ENCODE results near the gene HAND2.

HAND2 gene

DNA sequence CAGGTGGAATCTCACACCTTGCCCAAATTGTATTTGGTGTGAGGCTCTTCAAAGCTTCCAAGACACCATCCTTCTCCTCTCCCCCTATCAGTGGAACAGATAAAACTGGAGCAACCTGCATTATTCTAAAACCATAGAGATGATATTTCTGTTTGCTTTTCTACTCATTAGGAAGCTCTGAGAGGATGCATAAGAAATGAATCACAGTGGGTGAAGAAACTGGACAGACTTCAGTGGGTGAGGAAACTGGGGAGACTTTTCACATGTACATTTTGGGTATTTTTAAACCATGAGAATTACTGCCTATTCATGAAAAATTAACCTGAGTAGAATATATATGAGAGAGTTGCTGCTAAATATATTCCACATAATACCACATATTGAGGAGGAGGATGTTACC lies 16.4 kb downstream of the HAND2 start:
- no peaks in the 10 kb centered on the region for H3K36me3 ChIP-seq (ENCODE audit: low read depth)
- H3K9me3 ChIP-seq (ENCODE audit: severe bottlenecking) = no peaks in the 10 kb centered on the region
- H3K4me3 ChIP-seq (ENCODE audit: severe bottlenecking) = no peak overlapping the region
- peaks cover 86% of the 10 kb centered on the region for H3K27me3 ChIP-seq (ENCODE audit: insufficient read depth, poor library complexity, severe bottlenecking)
- 0 out of 3 replicates have a peak, but pooled peaks have one; percentile 19 for ATAC-seq (ENCODE audit: low read depth)
- no peaks in the 10 kb centered on the region for H3K4me1 ChIP-seq (ENCODE audit: insufficient read depth, poor library complexity, severe bottlenecking)
- no peak for DNase-seq (ENCODE audit: low spot score)
- TF ChIP-seq, protein P1, sequence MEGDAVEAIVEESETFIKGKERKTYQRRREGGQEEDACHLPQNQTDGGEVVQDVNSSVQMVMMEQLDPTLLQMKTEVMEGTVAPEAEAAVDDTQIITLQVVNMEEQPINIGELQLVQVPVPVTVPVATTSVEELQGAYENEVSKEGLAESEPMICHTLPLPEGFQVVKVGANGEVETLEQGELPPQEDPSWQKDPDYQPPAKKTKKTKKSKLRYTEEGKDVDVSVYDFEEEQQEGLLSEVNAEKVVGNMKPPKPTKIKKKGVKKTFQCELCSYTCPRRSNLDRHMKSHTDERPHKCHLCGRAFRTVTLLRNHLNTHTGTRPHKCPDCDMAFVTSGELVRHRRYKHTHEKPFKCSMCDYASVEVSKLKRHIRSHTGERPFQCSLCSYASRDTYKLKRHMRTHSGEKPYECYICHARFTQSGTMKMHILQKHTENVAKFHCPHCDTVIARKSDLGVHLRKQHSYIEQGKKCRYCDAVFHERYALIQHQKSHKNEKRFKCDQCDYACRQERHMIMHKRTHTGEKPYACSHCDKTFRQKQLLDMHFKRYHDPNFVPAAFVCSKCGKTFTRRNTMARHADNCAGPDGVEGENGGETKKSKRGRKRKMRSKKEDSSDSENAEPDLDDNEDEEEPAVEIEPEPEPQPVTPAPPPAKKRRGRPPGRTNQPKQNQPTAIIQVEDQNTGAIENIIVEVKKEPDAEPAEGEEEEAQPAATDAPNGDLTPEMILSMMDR (IDR thresholded peaks at IDR 0.05; ENCODE audit: poor library complexity, severe bottlenecking) = no peak
- no peak overlapping the region for H3K27ac ChIP-seq (ENCODE audit: poor library complexity, severe bottlenecking)

GRCh38 chr4:173511787-173512361 lies 18.2 kb downstream of the HAND2 start:
- Histone ChIP-seq H3K4me1 (ENCODE audit: insufficient read depth, poor library complexity, severe bottlenecking) (no peaks in the 10 kb centered on the region), H3K9me3 (ENCODE audit: severe bottlenecking) (no peaks in the 10 kb centered on the region), H3K4me3 (ENCODE audit: severe bottlenecking) (no peak overlapping the region), H3K27me3 (ENCODE audit: insufficient read depth, poor library complexity, severe bottlenecking) (peaks cover 68% of the 10 kb centered on the region), H3K36me3 (ENCODE audit: low read depth) (no peaks in the 10 kb centered on the region), H3K27ac (ENCODE audit: poor library complexity, severe bottlenecking) (no peak overlapping the region)
- ATAC-seq (ENCODE audit: low read depth) (no peak), DNase-seq (ENCODE audit: low spot score) (no peak)
- TF ChIP-seq, protein P1 (IDR thresholded peaks at IDR 0.05; ENCODE audit: poor library complexity, severe bottlenecking) = no peak

DNA sequence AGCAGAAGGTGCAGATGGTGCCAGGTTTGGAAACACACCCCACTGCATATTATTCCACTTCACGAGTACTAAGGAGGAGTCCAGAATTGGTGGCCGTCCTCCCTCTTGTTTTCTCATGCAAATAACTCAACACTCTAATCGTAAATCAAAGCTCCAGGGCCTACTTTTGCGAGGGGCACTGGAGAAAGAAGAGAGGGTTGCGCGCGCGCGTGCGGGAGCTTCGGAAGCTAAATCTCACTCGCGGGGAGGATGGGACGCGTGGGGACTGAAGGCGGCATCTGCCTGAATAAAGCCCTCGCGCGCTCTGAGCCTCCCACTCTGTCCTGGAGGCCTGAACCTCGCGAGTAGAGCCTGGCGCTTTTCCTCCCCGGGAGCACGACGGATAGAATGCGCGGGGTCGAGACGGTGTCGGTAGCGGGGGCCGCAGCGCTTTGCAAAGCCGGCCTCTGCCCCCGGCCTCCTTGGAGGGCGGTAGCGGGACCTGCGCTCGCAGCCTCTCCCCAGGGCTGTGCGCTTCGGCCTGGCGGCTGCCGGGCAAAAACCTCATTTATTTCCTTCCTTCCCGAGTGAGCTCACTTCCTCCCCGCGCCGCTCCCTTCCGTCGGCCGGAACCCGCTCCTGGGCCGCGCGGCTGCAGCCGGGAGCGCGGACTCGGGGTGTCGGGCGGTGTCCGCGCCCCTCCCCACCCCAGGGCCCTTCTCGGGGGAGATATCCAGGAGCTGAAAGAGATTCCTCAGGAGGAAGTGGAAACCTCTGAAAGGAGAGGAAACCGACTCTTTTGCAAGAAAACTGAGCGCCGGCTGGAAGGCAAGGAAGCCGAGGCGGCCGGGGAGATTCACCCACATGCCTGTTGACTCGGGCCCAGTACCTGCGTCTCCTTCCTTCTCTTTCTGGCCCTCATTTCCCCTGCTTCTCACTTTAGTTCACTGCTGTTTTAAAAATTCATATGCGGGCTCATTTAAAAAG lies 20.7 kb downstream of the HAND2 start:
- TF ChIP-seq, protein P1 (IDR thresholded peaks at IDR 0.05; ENCODE audit: poor library complexity, severe bottlenecking) = no peak
- no peaks in the 10 kb centered on the region for H3K9me3 ChIP-seq (ENCODE audit: severe bottlenecking)
- H3K4me3 ChIP-seq (ENCODE audit: severe bottlenecking) = no peak overlapping the region
- H3K27me3 ChIP-seq (ENCODE audit: insufficient read depth, poor library complexity, severe bottlenecking) = peaks cover 43% of the 10 kb centered on the region
- ATAC-seq (ENCODE audit: low read depth) = 0 out of 3 replicates have a peak, but pooled peaks have one; percentile 24
- no peak overlapping the region for H3K27ac ChIP-seq (ENCODE audit: poor library complexity, severe bottlenecking)
- no peaks in the 10 kb centered on the region for H3K4me1 ChIP-seq (ENCODE audit: insufficient read depth, poor library complexity, severe bottlenecking)
- no peaks in the 10 kb centered on the region for H3K36me3 ChIP-seq (ENCODE audit: low read depth)
- no peak for DNase-seq (ENCODE audit: low spot score)

GRCh38 chr4:173508386-173509035 lies 21.5 kb downstream of the HAND2 start:
- Histone ChIP-seq H3K27ac (ENCODE audit: poor library complexity, severe bottlenecking) (no peak overlapping the region), H3K4me3 (ENCODE audit: severe bottlenecking) (no peak overlapping the region), H3K4me1 (ENCODE audit: insufficient read depth, poor library complexity, severe bottlenecking) (no peaks in the 10 kb centered on the region), H3K9me3 (ENCODE audit: severe bottlenecking) (no peaks in the 10 kb centered on the region), H3K36me3 (ENCODE audit: low read depth) (no peaks in the 10 kb centered on the region), H3K27me3 (ENCODE audit: insufficient read depth, poor library complexity, severe bottlenecking) (peaks cover 37% of the 10 kb centered on the region)
- TF ChIP-seq, protein P1 (IDR thresholded peaks at IDR 0.05; ENCODE audit: poor library complexity, severe bottlenecking) = no peak
- DNase-seq (ENCODE audit: low spot score) (no peak), ATAC-seq (ENCODE audit: low read depth) (no peak)

Data from RWPE2 (cell line).